ENCODE measurements around the gene FLCN.

GRCh38 chr17:17180741-17181525 is 56.0 kb downstream of the FLCN start:
- TF ChIP-seq ZC3H10 (CRISPR knock-in tag; IDR thresholded peaks at IDR 0.05), result no peak
- no peak for TF ChIP-seq CSDC2 (CRISPR knock-in tag; IDR thresholded peaks at IDR 0.05)
- no peak for TF ChIP-seq TCF4 (CRISPR knock-in tag; IDR thresholded peaks at IDR 0.05; ENCODE audit: borderline replicate concordance)
- no peak for TF ChIP-seq BACH2 (CRISPR knock-in tag; IDR thresholded peaks at IDR 0.05; ENCODE audit: borderline replicate concordance)
- no peak for TF ChIP-seq RARB (CRISPR knock-in tag; IDR thresholded peaks at IDR 0.05)
- TF ChIP-seq ESRRG (CRISPR knock-in tag; IDR thresholded peaks at IDR 0.05), result no peak
- TF ChIP-seq SNAI2 (CRISPR knock-in tag; IDR thresholded peaks at IDR 0.05), result no peak
- no peak for TF ChIP-seq ZFP30 (CRISPR knock-in tag; IDR thresholded peaks at IDR 0.05)
- TF ChIP-seq, protein P1, sequence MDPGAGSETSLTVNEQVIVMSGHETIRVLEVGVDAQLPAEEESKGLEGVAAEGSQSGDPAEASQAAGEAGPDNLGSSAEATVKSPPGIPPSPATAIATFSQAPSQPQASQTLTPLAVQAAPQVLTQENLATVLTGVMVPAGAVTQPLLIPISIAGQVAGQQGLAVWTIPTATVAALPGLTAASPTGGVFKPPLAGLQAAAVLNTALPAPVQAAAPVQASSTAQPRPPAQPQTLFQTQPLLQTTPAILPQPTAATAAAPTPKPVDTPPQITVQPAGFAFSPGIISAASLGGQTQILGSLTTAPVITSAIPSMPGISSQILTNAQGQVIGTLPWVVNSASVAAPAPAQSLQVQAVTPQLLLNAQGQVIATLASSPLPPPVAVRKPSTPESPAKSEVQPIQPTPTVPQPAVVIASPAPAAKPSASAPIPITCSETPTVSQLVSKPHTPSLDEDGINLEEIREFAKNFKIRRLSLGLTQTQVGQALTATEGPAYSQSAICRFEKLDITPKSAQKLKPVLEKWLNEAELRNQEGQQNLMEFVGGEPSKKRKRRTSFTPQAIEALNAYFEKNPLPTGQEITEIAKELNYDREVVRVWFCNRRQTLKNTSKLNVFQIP (CRISPR knock-in tag; IDR thresholded peaks at IDR 0.05; ENCODE audit: borderline replicate concordance, low read depth), result no peak
- TF ChIP-seq ZNF70 (CRISPR knock-in tag; IDR thresholded peaks at IDR 0.05), result no peak
- TF ChIP-seq ZFP3 (CRISPR knock-in tag; IDR thresholded peaks at IDR 0.05), result no peak
